Fibroblast of peridontal ligament (primary cell): ENCODE data around the gene MOB1B.
"Not testable (repeated sequence)": the region's sequence is repeated elsewhere in the genome, so short reads cannot be mapped to it uniquely, and the experiment has no call there.

ENCODE experiments used
- DNase-seq: peaks from one replicate; pipeline ENCODE4 v3.0.0-alpha.2; 2010; ENCODE audit errors: extremely low read depth

MOB1B gene

GRCh38 chr4:70901984-70902576 is at the start of gene MOB1B:
MOB1B (plus strand) TSS chr4:70902369; CDS start chr4:70902537, 168 bp downstream.
- peak; percentile 84 for DNase-seq

GRCh38 chr4:70855464-70855863 is 46.7 kb upstream of the MOB1B start:
- no peak for DNase-seq

GRCh38 chr4:70858454-70858853 is 43.7 kb upstream of the MOB1B start:
- DNase-seq = no peak

GRCh38 chr4:70859066-70859465 is 43.1 kb upstream of the MOB1B start:
- no peak for DNase-seq

GRCh38 chr4:70863099-70863790 is 38.9 kb upstream of the MOB1B start:
- peak; percentile 25 for DNase-seq

GRCh38 chr4:70868778-70869177 is 33.4 kb upstream of the MOB1B start:
- no peak for DNase-seq

GRCh38 chr4:70873216-70873615 is 29.0 kb upstream of the MOB1B start:
- DNase-seq = no peak

GRCh38 chr4:70874268-70875156 is 27.7 kb upstream of the MOB1B start:
- no peak for DNase-seq

GRCh38 chr4:70877556-70877955 is 24.6 kb upstream of the MOB1B start:
- DNase-seq = no peak

- DNase-seq = no peak
Measured at GRCh38 chr4:70880739-70881138, 21.4 kb upstream of the MOB1B start.

GRCh38 chr4:70885174-70885573 is 17.0 kb upstream of the MOB1B start:
- no peak for DNase-seq

GRCh38 chr4:70892086-70892769 is 9.9 kb upstream of the MOB1B start:
- DNase-seq = peak; percentile 55

- no peak for DNase-seq
Measured at GRCh38 chr4:70893790-70894189, 8.4 kb upstream of the MOB1B start.

- peak; percentile 45 for DNase-seq
Measured at GRCh38 chr4:70895405-70895804, 6.8 kb upstream of the MOB1B start.

- no peak for DNase-seq
Measured at GRCh38 chr4:70895811-70896491, 6.2 kb upstream of the MOB1B start.

GRCh38 chr4:70898581-70898980 is 3.6 kb upstream of the MOB1B start:
- not testable (repeated sequence) for DNase-seq

- no peak for DNase-seq
Measured at GRCh38 chr4:70901607-70901983, 574 bp upstream of the MOB1B start.

GRCh38 chr4:70902577-70903290 is 565 bp downstream of the MOB1B start:
- DNase-seq = no peak

- DNase-seq = peak; percentile 41
Measured at GRCh38 chr4:70903291-70903603, 1.1 kb downstream of the MOB1B start.

GRCh38 chr4:70908993-70909556 is 6.9 kb downstream of the MOB1B start:
- DNase-seq = no peak

- peak; percentile 51 for DNase-seq
Measured at GRCh38 chr4:70914000-70914399, 11.8 kb downstream of the MOB1B start.
